ENCODE data around the gene CAPN12. TPM values are rescaled to one million over a fixed set of nuclear protein-coding genes. Genes with fewer than 3 reads are reported as not detected.

Gene CAPN12
- total and polyA plus RNA-seq, 2 of the 8 experiments (the other 6 are each of a cell fraction or from before 2014, with no cell fraction given): 8.8 to 20.0 TPM

- Histone ChIP-seq H3K4me2 (ENCODE audit: insufficient read depth in 1 of 2, low read depth in 2 of 2, low read length in 2 of 2) (peak overlapping the region; percentile 54 to 55), H2BK5ac (ENCODE audit: low read depth, low read length) (peak overlapping the region; percentile 90), H3K9me3 (ENCODE audit: insufficient read depth in 2 of 2, low read depth in 1 of 2, low read length in 1 of 2) (no peaks in the 10 kb centered on the region), H4K8ac (ENCODE audit: extremely low read depth, insufficient read depth, low read length) (peak overlapping the region; percentile 51; the same call in 1 of the 2 replicates), H3K27me3 (replicated peaks in 1 of 4; ENCODE audit: control insufficient read depth in 3 of 4, extremely low read depth in 1 of 4, insufficient read depth in 3 of 4, low read length in 3 of 4) (no peaks in the 10 kb centered on the region), H2AK5ac (ENCODE audit: low read depth, low read length) (0 out of 2 replicates have a peak overlapping the region, but pooled peaks have one; percentile 78), H3K23ac (ENCODE audit: insufficient read length) (no peak overlapping the region), H3K23me2 (ENCODE audit: low read depth, low read length) (peaks cover 1% of the 10 kb centered on the region; the same call in 1 of the 2 replicates), H3K4ac (replicated peaks; ENCODE audit: insufficient read length, low read depth, low read length) (peak overlapping the region; percentile 91), H2BK20ac (ENCODE audit: low read length) (no peak overlapping the region; the same call in 1 of the 2 replicates), H3K56ac (replicated peaks; ENCODE audit: insufficient read length, low read depth, low read length) (peak overlapping the region; percentile 7), H3K27ac (ENCODE audit: low read depth, low read length) (peak overlapping the region; percentile 95), H3K9ac (replicated peaks in 1 of 4; ENCODE audit: extremely low read depth in 1 of 4, low read depth in 3 of 4, low read length in 3 of 4) (peak overlapping the region in 3 of 4 experiments; percentile 12 to 35 (median 34); a peak in 5 of 7 replicates), H4K5ac (ENCODE audit: insufficient read length, low read depth, low read length) (peak overlapping the region; percentile 82), H3K36me3 (ENCODE audit: control insufficient read depth in 2 of 4, insufficient read depth in 4 of 4, low read length in 3 of 4) (no peaks in the 10 kb centered on the region), H3K18ac (ENCODE audit: extremely low read depth, low read length) (peak overlapping the region; percentile 93), H3K4me3 (ENCODE audit: extremely low read depth in 1 of 4, insufficient read depth in 2 of 4, low read depth in 3 of 4, low read length in 4 of 4) (peak overlapping the region in 3 of 4 experiments; percentile 17 to 36 (median 24); a peak in 3 of 8 replicates), H2BK120ac (replicated peaks; ENCODE audit: low read depth, low read length) (peak overlapping the region; percentile 67), H3K79me1 (ENCODE audit: low read depth, low read length) (peaks cover 7% of the 10 kb centered on the region), H2BK12ac (ENCODE audit: low read depth, low read length) (peak overlapping the region; percentile 86; the same call in 1 of the 2 replicates), H3K79me2 (ENCODE audit: control insufficient read depth in 1 of 2, insufficient read depth in 2 of 2, low read length in 2 of 2) (peaks cover 6 to 89% of the 10 kb centered on the region in 2 experiments), H4K20me1 (replicated peaks in 1 of 2; ENCODE audit: control insufficient read depth in 1 of 2, insufficient read depth in 2 of 2, low read length in 2 of 2) (peaks cover 0 to 4% of the 10 kb centered on the region in 2 experiments), H3K14ac (ENCODE audit: insufficient read length) (peak overlapping the region; percentile 69), H2BK15ac (ENCODE audit: low read length) (peak overlapping the region; percentile 97; the same call in 1 of the 2 replicates), H4K91ac (replicated peaks; ENCODE audit: insufficient read length, low read length) (peak overlapping the region; percentile 91), H3K4me1 (replicated peaks in 1 of 4; ENCODE audit: control insufficient read depth in 3 of 4, insufficient read depth in 4 of 4, low read length in 3 of 4) (peaks cover 28 to 43% (median 40%) of the 10 kb centered on the region in 4 experiments), H2AFZ (ENCODE audit: low read length) (no peak overlapping the region)
- POLR2A ChIA-PET (ENCODE audit: partially characterized antibody): interaction anchor here (0.6 to 23.4 kb wide), 13 partner anchors 8 to 194 kb away, joined by 3 to 495 read pairs (median 5); partner anchors contain the start of gene ACTN4
- DNase-seq (ENCODE audit: low read depth in 1 of 2, low spot score in 2 of 2) (no peak), FAIRE-seq (no peak)
- TF ChIP-seq RNF2 (IDR thresholded peaks at IDR 0.05; ENCODE audit: borderline replicate concordance, low read depth, low read length, missing control alignments, poor library complexity, severe bottlenecking) (no peak), E2F6 (IDR thresholded peaks at IDR 0.05) (no peak; the same call in 1 of the 2 replicates), CTCF (IDR thresholded peaks at IDR 0.05; ENCODE audit: control extremely low read depth in 1 of 3, insufficient read depth in 1 of 3, low read depth in 1 of 3, low read length in 3 of 3) (peak in 2 of 3 experiments; percentile 6 to 16; a peak in 2 of 4 replicates), TBP (IDR thresholded peaks at IDR 0.05; ENCODE audit: low read depth, low read length) (no peak), RFX5 (IDR thresholded peaks at IDR 0.05; ENCODE audit: borderline replicate concordance, low read depth, low read length) (no peak), NRF1 (IDR thresholded peaks at IDR 0.05; ENCODE audit: low read depth, low read length) (no peak)
- 77% methylated on average over 5 of the region's 5 CpGs; no CpG with 5 or more reads in 1 of the 2 experiments for WGBS, 2 experiments (ENCODE audit: extremely low coverage in 1 of 2, insufficient coverage in 1 of 2, insufficient read length in 1 of 2, insufficient replicate concordance in 2 of 2, low coverage in 1 of 2, low lambda C conversion rate in 2 of 2, missing lambda C conversion rate in 1 of 2)
- CTCF ChIA-PET (ENCODE audit: partially characterized antibody): interaction anchor here (0.8 to 2.7 kb wide), 11 partner anchors 8 to 52 kb away, joined by 3 to 29 read pairs (median 5); no protein-coding TSS in a partner anchor
These were observed 57.8 kb downstream of the CAPN12 start for GRCh38 chr19:38686530-38686888.
